Naive thymus-derived CD4-positive, alpha-beta T cell (primary cell): ENCODE data around the gene KCNJ1. TPM values are rescaled to one million over a fixed set of nuclear protein-coding genes. Genes with fewer than 3 reads are reported as not detected.

Source experiments
- ATAC-seq: fragments of 150-1000 bp; cut with Tn5 transposase; 2 replicates; pipeline ENCODE4 v1.10.0; 2021; ENCODE audit warnings: mild to moderate bottlenecking, moderate library complexity
- CTCF ChIA-PET: fragments of 350-600 bp; sonication (Branson Sonifier 250); formaldehyde crosslinking; loops from one replicate; lab custom pipeline; 2021; ENCODE audit warnings: antibody characterized with exemption; lab: Charles Lee
- POLR2A ChIA-PET: fragments of 350-600 bp; sonication (Branson Sonifier 250); formaldehyde crosslinking; loops from one replicate; lab custom pipeline; 2021; ENCODE audit warnings: antibody characterized with exemption, inconsistent platforms; lab: Charles Lee
- DNase-seq, 9 donors: peaks; one replicate each; pipeline versions ENCODE4 v3.0.0 to v3.0.0-alpha.2; 2020 to 2022; ENCODE audit warnings: mixed read lengths in 1 of 9
- H3K27ac ChIP-seq: one replicate; pipeline ENCODE4 v1.7.0; 2013; ENCODE audit warnings: mild to moderate bottlenecking, low read depth, low read length, moderate library complexity
- H3K27me3 ChIP-seq, 2 donors: one replicate each; pipeline ENCODE4 v1.7.0; 2013; ENCODE audit warnings: low read length in 2 of 2, mild to moderate bottlenecking in 2 of 2, moderate library complexity in 2 of 2; ENCODE audit not compliant: control insufficient read depth in 2 of 2, insufficient read depth in 2 of 2
- H3K36me3 ChIP-seq, 3 experiments: 1 replicate in 2 of 3; 2 replicates in 1 of 3; pipeline ENCODE4 v1.7.0; 2013; ENCODE audit warnings: low read length in 3 of 3, mild to moderate bottlenecking in 3 of 3, moderate library complexity in 1 of 3; ENCODE audit not compliant: insufficient read depth in 3 of 3, control insufficient read depth in 2 of 3
- H3K4me1 ChIP-seq, 2 donors: one replicate each; pipeline ENCODE4 v1.7.0; 2013; ENCODE audit warnings: low read length in 2 of 2, mild to moderate bottlenecking in 2 of 2, moderate library complexity in 1 of 2; ENCODE audit not compliant: control insufficient read depth in 2 of 2, insufficient read depth in 2 of 2
- H3K4me3 ChIP-seq: 2 replicates; pipeline ENCODE4 v1.7.0; 2013; ENCODE audit warnings: mild to moderate bottlenecking, low read length
- H3K9me3 ChIP-seq, 3 experiments: 1 replicate in 2 of 3; 2 replicates in 1 of 3; pipeline ENCODE4 v1.7.0; 2013; ENCODE audit warnings: low read length in 3 of 3; ENCODE audit not compliant: control insufficient read depth in 2 of 3
- H3K27ac Mint-ChIP-seq, 9 donors: one replicate each; pipeline ENCODE4 v1.8.0; 2020 to 2022; ENCODE audit warnings: mixed read lengths in 9 of 9, mild to moderate bottlenecking in 8 of 9, moderate library complexity in 5 of 9, inconsistent platforms in 2 of 9
- H3K27me3 Mint-ChIP-seq, 5 donors: one replicate each; pipeline ENCODE4 v1.8.0; 2021 to 2022; ENCODE audit warnings: mixed read lengths in 5 of 5, mild to moderate bottlenecking in 1 of 5
- H3K36me3 Mint-ChIP-seq, 5 donors: one replicate each; pipeline ENCODE4 v1.8.0; 2020 to 2022; ENCODE audit warnings: mixed read lengths in 5 of 5, mild to moderate bottlenecking in 3 of 5, inconsistent platforms in 1 of 5
- H3K4me1 Mint-ChIP-seq, 7 donors: one replicate each; pipeline ENCODE4 v1.8.0; 2020 to 2022; ENCODE audit warnings: mixed read lengths in 7 of 7, mild to moderate bottlenecking in 3 of 7, inconsistent platforms in 1 of 7
- H3K4me3 Mint-ChIP-seq, 10 donors: one replicate each; pipeline ENCODE4 v1.8.0; 2020 to 2022; ENCODE audit warnings: mild to moderate bottlenecking in 10 of 10, mixed read lengths in 10 of 10, moderate library complexity in 6 of 10, inconsistent platforms in 2 of 10
- H3K9me3 Mint-ChIP-seq, 11 donors: one replicate each; pipeline ENCODE4 v1.8.0; 2020 to 2022; ENCODE audit warnings: mixed read lengths in 11 of 11, mild to moderate bottlenecking in 4 of 11, inconsistent platforms in 1 of 11, moderate library complexity in 1 of 11
- intact Hi-C, 2 donors: fragments of 100-400 bp; cut with micrococcal nuclease; formaldehyde crosslinking; loops; one replicate each; pipeline ENCODE4 v1.15.1; 2023
- polyA plus RNA-seq, 2 donors: library from polyadenylated mRNA; unstranded; fragments of 300-500 nt; fragmentation: Illumina TruSeq; gene quantifications; one replicate each; pipeline ENCODE4 v1.2.3, GENCODE V29; 2021
- total RNA-seq, 6 experiments: library from RNA in 5 of 6; stranded (reverse) in 5 of 6; gene quantifications; 1 replicate in 5 of 6; 2 replicates in 1 of 6; pipeline ENCODE4 v1.2.3 and lab custom pipeline; 2021 to 2026

The KCNJ1 gene
- total and polyA plus RNA-seq, 7 experiments from 2014 or later: 0.12 to 0.22 TPM; not detected in 5

DNA sequence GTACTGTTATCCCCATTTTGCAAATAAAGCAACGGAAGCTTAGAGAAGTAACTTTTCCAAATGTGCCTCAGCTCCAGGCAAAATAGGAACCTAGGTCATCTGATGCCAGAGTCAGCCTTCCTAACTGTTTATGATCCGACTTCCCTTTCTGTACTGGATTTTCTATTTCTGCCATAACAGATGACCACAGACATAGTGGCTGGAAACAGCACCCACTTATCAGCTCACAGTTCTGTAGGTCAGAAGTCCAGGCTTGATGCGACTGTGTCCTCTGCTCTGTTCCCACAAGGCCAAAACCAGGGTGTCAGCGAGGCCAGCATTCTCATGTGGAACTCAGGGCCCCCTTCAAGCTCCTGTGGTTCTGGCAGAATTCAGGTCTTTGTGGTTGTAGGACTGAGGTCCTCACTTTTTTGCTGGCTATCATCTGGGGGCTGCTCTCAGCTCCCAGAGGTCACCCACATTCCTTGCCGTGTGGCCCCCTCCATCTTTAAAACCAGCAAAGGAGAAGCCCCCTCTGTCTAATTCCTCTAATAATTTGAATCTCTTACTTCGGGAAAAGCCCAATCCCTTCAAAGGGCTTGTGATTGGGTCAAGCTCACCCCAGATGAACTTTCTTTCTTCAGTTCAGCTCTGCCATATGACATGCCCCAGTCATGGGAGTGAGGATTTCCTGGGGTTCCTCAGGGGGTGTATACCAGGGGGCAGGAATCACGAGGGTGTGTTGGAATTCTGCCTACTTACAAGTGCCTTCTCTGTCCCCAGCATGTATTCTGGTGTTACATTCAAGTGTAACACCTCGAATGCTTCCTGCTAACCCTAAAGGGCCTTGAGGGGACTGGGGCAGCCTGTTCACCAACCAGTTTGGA lies 39.3 kb upstream of the KCNJ1 start:
- peaks cover 4 to 5% of the 10 kb centered on the region in 2 donors for H3K27me3 ChIP-seq

DNA sequence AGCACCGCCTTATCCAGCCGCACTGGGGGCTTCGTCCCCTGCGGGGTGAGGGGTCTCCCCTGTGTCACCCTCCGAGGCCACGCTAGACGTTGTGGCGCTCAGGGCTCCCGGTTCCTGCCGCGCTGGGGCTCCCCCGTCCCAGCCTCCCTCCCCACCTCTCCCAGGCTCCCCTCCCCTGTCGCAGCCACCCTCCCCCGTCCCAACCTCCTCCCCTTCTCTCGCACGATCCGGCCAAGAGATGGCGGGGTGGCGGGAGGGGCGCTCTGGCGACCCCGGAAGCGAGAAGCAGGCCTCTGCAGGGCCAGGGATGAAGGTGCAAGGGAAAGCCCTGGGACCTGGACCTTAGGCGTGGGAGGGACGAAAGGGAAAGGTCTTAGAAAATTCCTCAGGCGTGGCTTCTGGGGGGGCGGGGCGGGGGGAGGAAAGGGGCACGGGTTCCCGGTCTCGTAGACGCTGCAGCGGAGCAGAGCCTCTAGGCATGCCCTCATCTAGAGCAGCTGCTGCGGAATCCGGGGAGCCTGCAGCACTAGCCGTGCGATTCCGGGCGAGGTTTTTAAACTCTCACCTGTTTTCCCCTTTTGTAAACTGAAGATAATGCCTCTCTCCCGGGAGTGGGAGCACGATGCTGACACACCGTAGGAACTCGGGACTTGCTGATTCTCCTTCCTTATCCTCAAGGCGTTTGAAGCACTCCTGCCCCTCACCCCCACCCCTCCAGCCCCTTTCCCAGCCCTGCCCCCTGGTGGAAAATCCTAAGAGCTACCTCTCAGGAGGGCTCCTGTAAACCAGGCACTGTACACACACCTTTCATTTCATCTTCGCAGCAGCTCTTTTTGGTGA lies 38.5 kb upstream of the KCNJ1 start:
- ChIA-PET CTCF (interaction anchor here (0.6 to 1.9 kb wide), 8 partner anchors 13 to 747 kb away, joined by 3 to 6 read pairs (median 3); no protein-coding TSS in a partner anchor), POLR2A (interaction anchor here (0.9 kb wide), 1 partner anchor 22 kb away, joined by 4 read pairs; no protein-coding TSS in a partner anchor)
- intact Hi-C loops: loop anchor here (1.0 to 5.0 kb wide), 5 partner anchors 19 to 868 kb away; no protein-coding TSS in a partner anchor
- H3K27me3 Mint-ChIP-seq: peaks cover 8 to 88% (median 29%) of the 10 kb centered on the region in 5 donors
- H3K9me3 Mint-ChIP-seq: no peaks in the 10 kb centered on the region
- Histone ChIP-seq H3K27ac (no peak overlapping the region), H3K36me3 (no peaks in the 10 kb centered on the region), H3K9me3 (no peaks in the 10 kb centered on the region), H3K4me3 (peak overlapping the region; percentile 62), H3K27me3 (peaks cover 4 to 5% of the 10 kb centered on the region in 2 donors), H3K4me1 (peaks cover 0 to 3% of the 10 kb centered on the region in 2 donors)
- no peaks in the 10 kb centered on the region for H3K36me3 Mint-ChIP-seq
- peak overlapping the region in 2 of 9 donors; percentile 13 to 59 for H3K27ac Mint-ChIP-seq
- peak; percentile 73 for ATAC-seq
- peak in 7 of 9 donors; percentile 27 to 51 (median 46) for DNase-seq
- peak overlapping the region; percentile 79 to 89 (median 82) for H3K4me3 Mint-ChIP-seq
- peaks cover 7 to 24% (median 11%) of the 10 kb centered on the region in 7 donors for H3K4me1 Mint-ChIP-seq

More for the DNA sequence above, 39.3 kb upstream of the KCNJ1 start:
- no peaks in the 10 kb centered on the region for H3K9me3 Mint-ChIP-seq
- ATAC-seq: no peak
- DNase-seq: no peak
- H3K4me1 Mint-ChIP-seq: peaks cover 7 to 24% (median 11%) of the 10 kb centered on the region in 7 donors
- no peaks in the 10 kb centered on the region for H3K9me3 ChIP-seq
- H3K27ac Mint-ChIP-seq: peak overlapping the region in 2 of 9 donors; percentile 13 to 59
- intact Hi-C loops: loop anchor here (1.0 to 5.0 kb wide), 5 partner anchors 20 to 869 kb away; no protein-coding TSS in a partner anchor
- no peaks in the 10 kb centered on the region for H3K36me3 Mint-ChIP-seq
- H3K4me1 ChIP-seq: peaks cover 0 to 3% of the 10 kb centered on the region in 2 donors
- H3K27me3 Mint-ChIP-seq: peaks cover 8 to 82% (median 36%) of the 10 kb centered on the region in 5 donors
- ChIA-PET POLR2A (interaction anchor here (0.9 kb wide), 1 partner anchor 22 kb away, joined by 4 read pairs; no protein-coding TSS in a partner anchor), CTCF (interaction anchor here (0.8 to 1.9 kb wide), 6 partner anchors 14 to 747 kb away, joined by 3 to 6 read pairs (median 3); no protein-coding TSS in a partner anchor)
- H3K4me3 ChIP-seq: peak overlapping the region; percentile 62
- H3K36me3 ChIP-seq: no peaks in the 10 kb centered on the region
- H3K27ac ChIP-seq: no peak overlapping the region
- peak overlapping the region; percentile 79 to 89 (median 82) for H3K4me3 Mint-ChIP-seq

DNA sequence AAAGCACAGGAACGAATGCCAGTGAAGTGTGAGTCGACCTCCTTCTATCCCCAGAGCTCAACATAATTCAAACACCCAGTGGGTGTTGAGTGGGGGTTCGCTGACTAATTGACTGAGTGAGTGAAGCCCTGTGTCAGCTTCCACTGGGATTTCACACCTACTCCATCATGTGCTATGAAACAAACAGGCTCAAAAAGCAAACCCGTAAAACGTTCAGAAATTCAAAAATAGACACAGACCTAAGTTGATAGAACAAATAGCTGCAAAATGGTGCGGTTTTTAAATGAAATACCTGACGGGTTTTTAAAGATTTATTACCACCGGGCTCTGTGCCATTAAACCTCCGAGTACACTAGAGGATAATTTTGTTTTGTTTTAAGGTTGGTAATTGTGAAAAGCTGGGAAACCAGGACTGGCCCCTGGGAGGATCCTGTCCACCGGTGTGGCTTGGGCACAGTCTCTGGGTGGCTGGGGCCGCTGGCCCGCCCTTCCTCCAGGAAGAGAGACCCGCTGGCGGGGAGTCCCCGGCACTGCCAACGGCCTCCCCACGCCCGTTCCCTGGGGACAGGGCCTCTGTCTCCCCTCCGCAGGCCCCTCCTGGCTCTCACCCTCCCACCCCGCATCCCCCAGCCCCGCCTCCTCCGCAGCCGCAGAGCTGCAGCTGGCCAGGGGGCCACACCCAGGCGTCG lies 37.7 kb upstream of the KCNJ1 start:
- H3K27ac Mint-ChIP-seq: peak overlapping the region in 1 of 9 donors; percentile 57
- Histone ChIP-seq H3K27me3 (peaks cover 4 to 5% of the 10 kb centered on the region in 2 donors), H3K36me3 (no peaks in the 10 kb centered on the region), H3K9me3 (no peaks in the 10 kb centered on the region), H3K4me1 (peaks cover 0 to 3% of the 10 kb centered on the region in 2 donors), H3K4me3 (peak overlapping the region; percentile 62), H3K27ac (no peak overlapping the region)
- H3K4me3 Mint-ChIP-seq: peak overlapping the region; percentile 32 to 86 (median 72)
- H3K4me1 Mint-ChIP-seq: peaks cover 7 to 24% (median 11%) of the 10 kb centered on the region in 7 donors
- ATAC-seq (peak; percentile 33), DNase-seq (no peak)
- POLR2A ChIA-PET: interaction anchor here (0.8 to 0.9 kb wide), 2 partner anchors 13 to 21 kb away, joined by 3 to 4 read pairs; partner anchors contain the start of gene KCNJ5
- intact Hi-C loops: loop anchor here in 1 of 2 donors (5.0 kb wide), 3 partner anchors 732 to 867 kb away; no protein-coding TSS in a partner anchor
- H3K27me3 Mint-ChIP-seq: peaks cover 8 to 80% (median 22%) of the 10 kb centered on the region in 5 donors
- CTCF ChIA-PET: interaction anchor here (0.6 to 0.9 kb wide), 2 partner anchors 24 to 54 kb away, joined by 3 read pairs; no protein-coding TSS in a partner anchor
- H3K9me3 Mint-ChIP-seq: no peaks in the 10 kb centered on the region
- no peaks in the 10 kb centered on the region for H3K36me3 Mint-ChIP-seq

DNA sequence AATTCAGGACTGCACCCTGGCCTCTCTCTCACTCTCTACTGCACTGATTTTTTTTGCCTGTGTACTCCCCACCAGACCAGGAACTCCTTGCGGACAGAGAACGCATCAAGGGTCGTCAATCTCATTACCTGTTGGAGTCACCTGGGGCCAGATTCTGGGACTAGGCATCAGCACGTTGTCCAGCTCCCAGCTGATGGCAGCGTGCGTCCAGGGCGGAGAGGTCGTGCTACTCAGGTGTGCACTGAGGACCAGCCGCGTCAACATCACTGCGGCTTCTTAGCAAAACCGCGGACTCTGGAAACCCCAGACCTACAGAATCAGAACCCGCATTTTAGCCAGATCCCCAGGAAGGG lies 37.2 kb upstream of the KCNJ1 start:
- Mint-ChIP-seq H3K36me3 (no peaks in the 10 kb centered on the region), H3K9me3 (no peaks in the 10 kb centered on the region), H3K27me3 (peaks cover 3 to 75% (median 18%) of the 10 kb centered on the region in 5 donors), H3K27ac (peak overlapping the region in 2 of 9 donors; percentile 52 to 57), H3K4me3 (peak overlapping the region; percentile 32 to 86 (median 72)), H3K4me1 (peaks cover 7 to 24% (median 11%) of the 10 kb centered on the region in 7 donors)
- ChIA-PET CTCF (interaction anchor here (0.9 kb wide), 1 partner anchor 25 kb away, joined by 3 read pairs; no protein-coding TSS in a partner anchor), POLR2A (interaction anchor here (0.8 kb wide), 1 partner anchor 12 kb away, joined by 3 read pairs; the partner anchor contains the start of gene KCNJ5)
- H3K4me3 ChIP-seq: no peak overlapping the region
- H3K27me3 ChIP-seq: peaks cover 4 to 5% of the 10 kb centered on the region in 2 donors
- DNase-seq (no peak), ATAC-seq (no peak)
- H3K36me3 ChIP-seq: no peaks in the 10 kb centered on the region
- no peak overlapping the region for H3K27ac ChIP-seq
- H3K9me3 ChIP-seq: no peaks in the 10 kb centered on the region
- peaks cover 0 to 3% of the 10 kb centered on the region in 2 donors for H3K4me1 ChIP-seq
- intact Hi-C loops: no loop called here

DNA sequence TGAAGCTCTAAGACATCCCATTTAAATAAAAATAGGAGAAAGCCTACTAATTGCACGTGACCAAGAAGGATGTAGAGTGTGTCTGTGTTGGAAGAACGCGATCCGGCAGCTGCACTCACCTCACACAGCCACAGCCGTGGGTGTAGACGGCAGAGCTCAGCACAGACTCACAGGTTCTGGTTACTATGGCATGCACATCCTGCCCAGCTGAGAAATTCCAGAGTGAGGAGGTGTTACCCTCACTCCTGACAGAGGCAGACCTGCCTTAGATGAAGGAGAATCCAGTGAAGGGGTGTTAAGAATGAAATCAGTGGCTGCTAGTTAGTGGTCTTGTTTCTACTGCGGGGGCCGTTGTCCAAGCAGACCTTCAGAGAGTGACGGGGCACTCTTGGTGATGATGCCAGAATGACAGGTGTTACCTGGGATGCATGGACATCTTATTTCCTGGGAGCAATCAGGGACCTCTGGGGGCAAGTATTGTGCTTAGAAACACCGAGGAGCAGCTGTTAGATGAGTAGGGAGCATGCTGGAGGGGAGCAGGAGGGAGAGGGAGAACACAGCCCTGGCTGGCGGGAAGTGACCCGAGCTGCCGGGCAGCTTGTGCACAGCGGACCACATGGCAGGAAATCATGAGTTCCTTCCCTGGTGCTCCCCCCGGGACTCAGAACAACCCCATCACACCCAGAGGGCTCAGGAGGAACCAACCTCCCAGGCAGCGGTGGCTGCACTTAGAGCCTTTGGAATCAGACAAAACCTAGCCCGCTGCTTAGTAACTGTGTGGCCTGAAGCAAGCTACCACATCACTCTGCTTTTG lies 36.4 kb upstream of the KCNJ1 start:
- Histone ChIP-seq H3K27ac (no peak overlapping the region), H3K27me3 (peaks cover 1 to 5% of the 10 kb centered on the region in 2 donors), H3K36me3 (no peaks in the 10 kb centered on the region), H3K9me3 (no peaks in the 10 kb centered on the region), H3K4me3 (no peak overlapping the region), H3K4me1 (peaks cover 0 to 3% of the 10 kb centered on the region in 2 donors)
- POLR2A ChIA-PET: interaction anchor here (0.7 to 0.8 kb wide), 2 partner anchors 12 to 428 kb away, joined by 3 read pairs; partner anchors contain the start of gene KCNJ5
- CTCF ChIA-PET: interaction anchor here (0.9 kb wide), 1 partner anchor 15 kb away, joined by 3 read pairs; no protein-coding TSS in a partner anchor
- ATAC-seq (peak; percentile 20), DNase-seq (no peak)
- Mint-ChIP-seq H3K4me3 (peak overlapping the region in 9 of 10 donors; percentile 4 to 86 (median 65)), H3K27ac (peak overlapping the region in 1 of 9 donors; percentile 52), H3K4me1 (peaks cover 7 to 24% (median 11%) of the 10 kb centered on the region in 7 donors), H3K27me3 (peaks cover 0 to 72% (median 12%) of the 10 kb centered on the region in 5 donors), H3K36me3 (no peaks in the 10 kb centered on the region), H3K9me3 (no peaks in the 10 kb centered on the region)
- intact Hi-C loops: no loop called here
